Cardiac fibroblast (primary cell): Measurements from ENCODE around the gene CHAF1A.

ENCODE experiments used
- DNase-seq, 2 donors: peaks; one replicate each; pipeline versions ENCODE4 v3.0.0 to v3.0.0-alpha.2; 2010; ENCODE audit warnings: low read depth in 2 of 2
- H3K4me3 ChIP-seq, 2 donors: replicated peaks in 1 of 2; 1 replicate in 1 of 2; 2 replicates in 1 of 2; pipeline ENCODE4 v1.5.1; 2011; ENCODE audit warnings: low read depth in 2 of 2, low read length in 2 of 2, mild to moderate bottlenecking in 2 of 2, moderate library complexity in 1 of 2
- TF ChIP-seq, protein P1 (sequence below): IDR thresholded peaks from one replicate; pipeline ENCODE4 v1.5.1; 2011; ENCODE audit warnings: low read depth, mild to moderate bottlenecking, low read length, inconsistent platforms

The CHAF1A gene

DNA sequence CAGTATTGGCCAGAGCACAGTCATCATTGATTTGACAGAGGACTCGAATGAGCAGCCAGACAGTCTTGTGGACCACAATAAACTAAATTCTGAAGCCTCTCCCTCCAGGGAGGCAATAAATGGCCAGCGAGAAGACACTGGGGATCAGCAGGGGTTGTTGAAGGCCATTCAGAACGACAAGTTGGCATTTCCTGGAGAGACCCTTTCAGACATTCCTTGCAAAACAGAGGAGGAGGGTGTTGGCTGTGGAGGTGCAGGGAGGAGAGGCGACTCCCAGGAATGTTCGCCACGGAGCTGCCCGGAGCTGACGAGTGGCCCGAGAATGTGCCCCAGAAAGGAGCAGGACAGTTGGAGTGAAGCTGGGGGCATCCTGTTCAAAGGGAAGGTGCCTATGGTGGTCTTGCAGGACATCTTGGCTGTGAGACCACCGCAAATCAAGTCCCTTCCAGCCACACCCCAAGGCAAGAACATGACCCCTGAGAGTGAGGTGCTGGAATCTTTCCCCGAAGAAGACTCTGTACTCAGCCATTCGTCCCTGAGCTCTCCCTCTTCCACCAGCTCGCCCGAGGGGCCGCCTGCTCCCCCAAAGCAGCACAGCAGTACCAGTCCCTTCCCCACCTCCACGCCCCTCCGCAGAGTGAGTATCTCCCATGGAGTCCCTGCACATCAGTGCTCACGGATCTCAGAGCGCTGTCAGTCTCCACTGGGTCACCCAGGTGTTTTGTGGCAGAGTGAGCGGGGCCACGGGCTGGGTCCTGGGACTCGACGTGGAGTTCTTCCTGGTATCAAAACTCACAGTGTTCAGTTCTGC, 6.9 kb downstream of the CHAF1A start:
- TF ChIP-seq, protein P1, sequence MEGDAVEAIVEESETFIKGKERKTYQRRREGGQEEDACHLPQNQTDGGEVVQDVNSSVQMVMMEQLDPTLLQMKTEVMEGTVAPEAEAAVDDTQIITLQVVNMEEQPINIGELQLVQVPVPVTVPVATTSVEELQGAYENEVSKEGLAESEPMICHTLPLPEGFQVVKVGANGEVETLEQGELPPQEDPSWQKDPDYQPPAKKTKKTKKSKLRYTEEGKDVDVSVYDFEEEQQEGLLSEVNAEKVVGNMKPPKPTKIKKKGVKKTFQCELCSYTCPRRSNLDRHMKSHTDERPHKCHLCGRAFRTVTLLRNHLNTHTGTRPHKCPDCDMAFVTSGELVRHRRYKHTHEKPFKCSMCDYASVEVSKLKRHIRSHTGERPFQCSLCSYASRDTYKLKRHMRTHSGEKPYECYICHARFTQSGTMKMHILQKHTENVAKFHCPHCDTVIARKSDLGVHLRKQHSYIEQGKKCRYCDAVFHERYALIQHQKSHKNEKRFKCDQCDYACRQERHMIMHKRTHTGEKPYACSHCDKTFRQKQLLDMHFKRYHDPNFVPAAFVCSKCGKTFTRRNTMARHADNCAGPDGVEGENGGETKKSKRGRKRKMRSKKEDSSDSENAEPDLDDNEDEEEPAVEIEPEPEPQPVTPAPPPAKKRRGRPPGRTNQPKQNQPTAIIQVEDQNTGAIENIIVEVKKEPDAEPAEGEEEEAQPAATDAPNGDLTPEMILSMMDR: no peak
- no peak overlapping the region for H3K4me3 ChIP-seq
- DNase-seq: no peak

- TF ChIP-seq, protein P1: no peak
These were observed 11.1 kb downstream of the CHAF1A start for GRCh38 chr19:4413588-4413987.

DNA sequence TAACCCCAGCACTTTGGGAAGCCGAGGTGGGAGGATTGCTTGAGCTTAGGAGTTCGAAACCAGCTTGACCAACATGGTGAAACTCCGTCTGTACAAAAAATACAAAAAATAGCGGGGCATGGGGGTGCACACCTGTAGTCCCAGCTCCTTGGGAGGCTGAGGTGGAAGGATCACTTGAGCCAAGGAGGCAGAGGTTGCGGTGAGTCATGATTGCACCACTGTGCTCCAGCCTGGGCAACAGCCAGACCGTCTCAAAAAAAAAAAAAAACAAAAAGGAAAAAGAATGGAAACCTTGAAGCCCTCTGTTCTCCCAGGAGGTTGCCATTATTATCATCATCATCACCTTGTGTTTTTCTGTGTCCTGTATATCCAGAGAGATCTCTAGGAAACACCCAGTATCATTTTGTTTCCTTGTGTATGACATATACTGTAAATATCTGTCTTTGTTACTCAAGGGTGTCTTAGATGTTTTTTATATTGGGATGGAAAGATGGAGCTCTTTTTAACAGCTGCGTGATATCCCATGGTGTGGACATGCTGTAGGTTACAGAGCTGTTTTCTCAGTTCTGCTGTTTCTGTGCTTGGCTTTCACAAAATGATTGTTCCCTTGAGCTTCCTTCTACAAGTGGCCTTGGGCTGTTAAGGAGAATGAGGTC, 11.8 kb downstream of the CHAF1A start:
- no peak overlapping the region for H3K4me3 ChIP-seq
- peak; percentile 64 to 77 for DNase-seq
- TF ChIP-seq, protein P1: no peak

More at GRCh38 chr19:4413588-4413987, 11.1 kb downstream of the CHAF1A start:
- H3K4me3 ChIP-seq: no peak overlapping the region
- no peak for DNase-seq

GRCh38 chr19:4414800-4415321, 12.4 kb downstream of the CHAF1A start:
- H3K4me3 ChIP-seq: no peak overlapping the region
- DNase-seq: peak in 1 of 2 donors; percentile 57
- TF ChIP-seq, protein P1: no peak

DNA sequence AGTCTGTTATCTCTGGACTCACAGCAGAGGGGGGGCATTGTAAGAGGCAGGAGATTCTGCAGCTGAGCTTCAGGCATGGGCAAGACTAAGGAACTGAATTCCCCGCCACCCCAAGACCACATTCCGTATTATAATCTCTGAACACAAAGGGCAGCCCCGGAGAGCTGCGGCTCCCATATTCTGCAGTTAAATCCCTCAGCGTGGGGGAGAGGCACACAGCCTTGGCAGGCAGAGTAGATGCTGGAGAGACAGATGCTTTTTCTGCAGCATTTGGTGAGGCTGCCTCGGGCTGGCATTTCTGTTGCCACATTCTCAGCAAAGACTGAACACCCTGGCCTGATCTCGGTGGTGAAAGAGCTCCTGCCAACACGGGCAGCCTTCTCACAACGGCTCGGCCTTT, 12.9 kb downstream of the CHAF1A start:
- TF ChIP-seq, protein P1: no peak
- peak in 1 of 2 donors; percentile 61 for DNase-seq
- no peak overlapping the region for H3K4me3 ChIP-seq

DNA sequence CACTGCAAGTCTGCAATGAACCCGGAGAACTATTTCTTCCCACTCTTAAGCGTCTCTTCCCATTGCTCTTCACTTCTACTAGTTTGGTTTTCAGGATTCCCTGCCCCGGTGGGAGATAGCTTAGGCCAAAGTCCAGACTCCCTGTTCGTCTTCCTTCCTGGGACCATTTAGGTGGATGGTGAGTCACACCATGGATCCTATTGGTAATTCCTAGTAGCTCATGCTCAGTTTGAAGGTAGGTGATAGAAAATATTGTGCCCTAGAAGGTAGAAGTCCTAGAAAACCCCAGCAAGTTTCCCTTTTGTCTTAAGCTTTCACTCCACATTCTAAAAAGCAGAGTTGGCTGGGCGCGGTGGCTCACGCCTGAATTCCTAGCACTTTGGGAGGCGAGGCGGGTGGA, 13.8 kb downstream of the CHAF1A start:
- H3K4me3 ChIP-seq: no peak overlapping the region
- TF ChIP-seq, protein P1: no peak
- DNase-seq: no peak
